ENCODE measurements around the gene MICAL2. TPM values are rescaled to one million over a fixed set of nuclear protein-coding genes. Genes with fewer than 3 reads are reported as not detected.
A peak's percentile ranks its signal among the peaks of the same experiment; 100 is the strongest.

Gene MICAL2
- total RNA-seq, 1 experiment from 2014 or later = 59.8 TPM

DNA sequence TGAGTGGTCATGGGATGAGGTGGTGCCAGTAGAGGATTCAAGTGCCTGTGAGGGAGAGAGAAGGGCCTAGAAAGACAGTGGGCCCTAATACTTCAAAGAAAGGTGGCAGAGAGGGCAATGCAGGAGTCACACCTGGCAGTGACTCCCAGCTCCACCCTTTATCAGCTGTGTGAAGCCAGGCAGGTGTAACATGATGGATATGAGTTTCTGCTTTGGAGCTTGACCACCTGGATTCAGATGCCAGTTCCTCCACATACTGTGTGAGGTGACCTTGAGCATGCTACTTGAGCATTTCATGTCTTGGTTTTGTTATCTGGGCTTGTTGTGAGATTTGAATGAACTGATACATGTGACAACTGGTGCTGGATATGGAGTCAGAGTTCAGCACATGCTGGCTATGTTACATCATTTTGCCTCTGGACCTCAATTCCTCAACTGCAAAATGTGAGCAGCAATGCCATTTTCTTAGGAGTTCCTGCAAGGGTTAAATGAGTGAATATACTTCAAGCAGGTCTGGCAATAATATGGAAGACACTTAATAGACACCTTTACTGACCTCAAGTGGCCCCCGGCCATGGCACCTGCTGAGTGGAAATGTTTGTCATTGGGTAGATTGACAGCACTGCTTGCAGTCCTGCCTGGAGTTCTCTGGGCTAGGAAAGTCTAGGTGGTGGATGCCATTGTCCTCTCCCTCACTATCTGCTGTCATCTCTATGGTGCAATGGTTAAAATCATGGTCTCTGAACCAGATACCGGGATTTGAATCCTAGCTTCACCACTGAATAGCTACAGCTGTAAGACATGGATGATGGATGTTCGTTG is 83.3 kb downstream of the MICAL2 start:
- peaks cover 2% of the 10 kb centered on the region for H3K36me3 ChIP-seq
- no peaks in the 10 kb centered on the region for H3K27me3 ChIP-seq (replicated peaks)
- no peak for DNase-seq (ENCODE audit: low read depth in 1 of 2, low spot score in 2 of 2)
- H3K9me3 ChIP-seq (replicated peaks) = no peaks in the 10 kb centered on the region
- H3K27ac ChIP-seq = no peak overlapping the region
- no peak overlapping the region for H3K4me3 ChIP-seq
- H3K4me1 ChIP-seq (replicated peaks) = peaks cover 9% of the 10 kb centered on the region; the same call in 1 of the 2 replicates

DNA sequence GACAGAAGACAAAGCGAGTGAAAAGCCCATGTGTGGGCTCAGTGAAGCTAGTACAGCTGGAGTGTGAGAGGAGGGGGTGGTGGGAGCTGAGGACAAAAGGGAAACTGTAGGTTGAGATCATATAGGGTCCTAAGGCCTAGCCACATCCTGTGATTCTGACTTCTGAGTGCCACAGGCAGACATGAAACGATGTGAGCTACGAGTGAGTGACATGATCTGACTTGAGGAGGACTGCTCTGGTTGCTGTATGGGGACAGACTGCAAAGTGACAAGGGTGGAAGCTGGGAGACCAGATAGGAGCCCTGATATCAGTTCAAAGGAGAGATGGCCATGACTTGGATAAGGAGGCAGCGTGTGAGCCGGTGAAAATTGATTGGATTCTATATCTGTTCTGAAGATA is 85.4 kb downstream of the MICAL2 start:
- H3K27me3 ChIP-seq (replicated peaks) = no peaks in the 10 kb centered on the region
- H3K9me3 ChIP-seq (replicated peaks) = no peaks in the 10 kb centered on the region
- H3K27ac ChIP-seq = no peak overlapping the region
- H3K36me3 ChIP-seq = peaks cover 3% of the 10 kb centered on the region; the same call in 1 of the 2 replicates
- no peak for DNase-seq (ENCODE audit: low read depth in 1 of 2, low spot score in 2 of 2)
- H3K4me1 ChIP-seq (replicated peaks) = peaks cover 15% of the 10 kb centered on the region
- H3K4me3 ChIP-seq = no peak overlapping the region

DNA sequence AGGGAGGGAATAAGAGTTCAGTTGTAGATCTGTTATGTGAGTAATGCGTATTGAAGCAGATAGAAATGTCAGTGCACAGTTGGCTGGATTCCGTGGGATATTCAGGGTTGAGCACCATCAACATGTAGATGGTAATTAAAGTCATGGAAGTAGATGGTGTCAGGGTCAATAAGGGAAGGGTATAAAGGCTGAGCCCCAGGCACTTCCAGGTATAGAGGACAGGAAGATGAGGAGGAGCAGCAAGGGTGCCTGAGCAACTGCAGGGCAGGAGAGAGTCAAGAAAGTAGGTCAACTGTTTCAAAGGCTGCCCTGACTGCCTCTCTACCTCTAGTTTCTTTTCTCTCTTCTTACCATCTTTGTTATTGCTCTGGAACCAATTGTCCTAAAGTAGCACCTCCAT is 85.9 kb downstream of the MICAL2 start:
- Histone ChIP-seq H3K4me1 (replicated peaks) (peaks cover 21% of the 10 kb centered on the region), H3K27ac (no peak overlapping the region)

DNA sequence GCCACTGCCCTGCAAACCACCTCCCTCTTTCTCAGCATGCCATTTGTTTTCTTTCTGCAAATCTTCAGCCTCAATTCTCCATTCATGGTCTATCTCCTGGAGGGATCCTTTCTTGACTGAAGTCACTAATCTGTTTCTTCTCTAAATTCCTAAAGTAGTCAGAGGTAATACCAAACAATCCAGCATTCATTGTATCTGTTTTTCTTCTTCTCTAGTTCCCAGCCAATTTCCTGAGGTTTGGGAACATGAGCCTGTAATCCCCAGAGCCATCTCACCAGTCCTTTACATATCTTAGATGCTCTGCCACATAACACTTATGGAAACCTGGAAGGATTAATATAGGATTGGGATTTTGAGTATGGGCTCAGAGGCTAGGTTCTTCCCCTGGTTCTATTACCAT is 86.5 kb downstream of the MICAL2 start:
- Histone ChIP-seq H3K9me3 (replicated peaks) (no peaks in the 10 kb centered on the region), H3K4me1 (replicated peaks) (peaks cover 26% of the 10 kb centered on the region), H3K36me3 (peaks cover 3% of the 10 kb centered on the region; the same call in 1 of the 2 replicates), H3K27me3 (replicated peaks) (no peaks in the 10 kb centered on the region), H3K27ac (no peak overlapping the region), H3K4me3 (no peak overlapping the region)
- no peak for DNase-seq (ENCODE audit: low read depth in 1 of 2, low spot score in 2 of 2)

More for the DNA sequence above, 85.9 kb downstream of the MICAL2 start:
- Histone ChIP-seq H3K36me3 (peaks cover 3% of the 10 kb centered on the region; the same call in 1 of the 2 replicates), H3K4me3 (no peak overlapping the region), H3K27me3 (replicated peaks) (no peaks in the 10 kb centered on the region), H3K9me3 (replicated peaks) (no peaks in the 10 kb centered on the region)
- no peak for DNase-seq (ENCODE audit: low read depth in 1 of 2, low spot score in 2 of 2)

DNA sequence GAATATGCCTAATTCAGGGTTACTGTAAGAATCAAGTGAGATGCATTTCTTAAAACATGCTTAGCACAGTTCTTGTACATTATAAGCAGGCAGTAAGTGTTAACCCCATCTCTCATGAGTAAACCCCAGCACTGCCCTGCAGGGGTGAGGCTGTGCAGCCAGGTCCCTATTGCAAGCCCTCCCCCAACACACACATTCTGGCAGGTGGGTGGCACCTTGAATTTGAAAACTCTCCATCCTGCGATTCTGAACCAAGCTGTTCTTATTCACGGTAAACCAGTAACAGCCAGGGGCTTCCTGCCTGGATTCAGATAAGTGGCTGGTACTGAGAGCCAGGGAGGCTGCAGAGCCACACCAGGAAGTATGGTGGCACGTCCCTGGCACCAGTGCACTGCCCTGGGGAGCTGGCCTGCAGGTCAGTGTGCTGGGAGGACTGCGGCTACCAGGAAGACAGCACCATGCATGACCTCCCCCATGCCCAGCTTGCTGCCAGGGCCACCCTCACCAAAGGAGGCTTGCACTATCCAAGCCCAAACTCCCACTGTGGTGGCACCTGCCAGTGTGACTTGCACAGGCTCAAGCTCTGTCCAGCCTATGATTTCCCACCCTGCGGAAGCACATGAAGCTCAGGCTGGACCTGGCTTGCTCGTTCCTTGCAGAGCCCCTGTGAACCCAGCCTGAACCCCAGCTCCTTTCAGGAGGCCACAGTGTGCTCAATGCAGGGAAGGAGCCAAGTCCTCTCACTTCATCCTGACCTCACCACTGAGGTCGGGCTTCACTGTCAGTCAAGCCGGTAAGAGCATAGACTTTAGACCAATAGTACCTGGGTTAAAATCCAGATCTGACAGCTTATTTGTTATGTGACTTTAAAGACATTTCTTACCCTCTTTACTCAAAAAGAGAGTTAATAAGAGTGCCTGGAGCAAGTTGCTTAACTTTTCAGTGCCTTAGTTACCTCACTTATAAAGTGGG is 88.1 kb downstream of the MICAL2 start:
- no peaks in the 10 kb centered on the region for H3K9me3 ChIP-seq (replicated peaks)
- no peak overlapping the region for H3K4me3 ChIP-seq
- peaks cover 10% of the 10 kb centered on the region for H3K36me3 ChIP-seq
- H3K27me3 ChIP-seq (replicated peaks) = no peaks in the 10 kb centered on the region
- DNase-seq (ENCODE audit: low read depth in 1 of 2, low spot score in 2 of 2) = no peak
- peaks cover 38% of the 10 kb centered on the region for H3K4me1 ChIP-seq (replicated peaks)
- H3K27ac ChIP-seq = no peak overlapping the region

DNA sequence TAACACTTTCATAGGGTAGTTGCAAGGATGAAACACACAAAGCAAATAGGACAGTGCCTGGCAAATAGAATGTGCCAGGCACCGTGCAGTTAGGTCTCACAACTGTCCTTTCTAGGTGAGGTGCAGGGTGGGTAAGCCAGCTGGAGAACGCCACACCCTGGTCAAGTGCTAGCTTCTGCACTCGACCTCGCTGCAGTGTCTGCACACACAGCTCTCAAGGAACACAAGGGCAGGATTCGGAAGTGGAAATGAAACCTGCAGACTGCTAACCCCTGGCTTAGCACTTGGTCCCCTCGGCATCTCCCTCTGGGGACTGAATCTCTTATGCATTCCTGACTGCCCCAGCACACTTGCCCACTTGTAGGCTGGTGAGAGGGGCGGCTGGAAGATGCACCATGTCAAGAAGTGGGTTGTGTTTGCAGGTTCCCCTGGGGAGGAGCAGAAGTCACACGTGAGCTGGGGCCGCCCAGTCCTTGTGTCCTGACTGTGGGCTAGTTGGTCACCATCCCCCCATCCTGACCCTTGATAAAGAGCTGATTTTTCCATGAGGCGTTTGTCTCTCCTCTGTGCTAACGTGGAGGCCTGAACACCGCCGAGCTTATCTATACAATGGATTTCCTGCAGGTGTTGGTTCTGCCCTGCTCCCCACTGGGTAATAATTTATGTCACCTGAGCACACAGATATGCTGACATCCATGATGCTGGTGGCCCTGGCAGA is 89.0 kb downstream of the MICAL2 start:
- no peaks in the 10 kb centered on the region for H3K27me3 ChIP-seq (replicated peaks)
- peaks cover 38% of the 10 kb centered on the region for H3K4me1 ChIP-seq (replicated peaks)
- H3K9me3 ChIP-seq (replicated peaks) = no peaks in the 10 kb centered on the region
- peak overlapping the region; percentile 89 for H3K27ac ChIP-seq
- peaks cover 12% of the 10 kb centered on the region for H3K36me3 ChIP-seq
- no peak for DNase-seq (ENCODE audit: low read depth in 1 of 2, low spot score in 2 of 2)
- H3K4me3 ChIP-seq = no peak overlapping the region

DNA sequence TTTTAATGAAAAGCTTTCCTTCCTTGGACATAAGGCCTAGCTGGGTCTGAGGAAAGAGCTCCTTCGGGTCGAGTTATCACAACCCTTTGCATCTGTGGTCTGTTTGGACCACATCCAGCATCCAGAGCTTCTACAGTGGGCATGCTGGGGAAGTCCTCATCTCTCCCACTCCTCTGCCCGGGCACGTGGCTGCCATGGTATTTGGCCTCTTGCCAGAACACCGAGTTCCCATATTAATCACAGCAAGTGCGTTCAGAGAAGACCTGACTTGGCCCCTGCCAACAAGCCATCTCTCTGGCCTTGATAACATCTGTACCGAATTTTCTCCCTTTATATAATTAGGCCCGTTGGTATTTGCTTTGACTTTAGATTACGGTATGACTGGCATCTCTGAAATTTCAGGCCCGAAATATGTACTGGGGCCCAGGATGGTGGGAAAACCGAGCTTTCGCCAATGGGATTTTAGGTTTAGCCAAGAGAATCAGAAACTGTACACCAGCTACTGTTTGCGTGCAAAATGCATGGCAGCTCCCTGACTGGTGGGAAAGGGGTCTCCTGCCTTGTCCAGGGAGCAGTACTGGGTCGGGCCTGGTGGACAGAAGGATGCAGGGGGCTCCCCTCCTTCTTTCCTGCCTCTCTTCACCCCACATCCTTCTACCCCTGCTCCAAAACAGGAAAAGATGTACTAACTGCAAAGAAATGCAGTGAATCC is 90.0 kb downstream of the MICAL2 start:
- H3K4me3 ChIP-seq = no peak overlapping the region

DNA sequence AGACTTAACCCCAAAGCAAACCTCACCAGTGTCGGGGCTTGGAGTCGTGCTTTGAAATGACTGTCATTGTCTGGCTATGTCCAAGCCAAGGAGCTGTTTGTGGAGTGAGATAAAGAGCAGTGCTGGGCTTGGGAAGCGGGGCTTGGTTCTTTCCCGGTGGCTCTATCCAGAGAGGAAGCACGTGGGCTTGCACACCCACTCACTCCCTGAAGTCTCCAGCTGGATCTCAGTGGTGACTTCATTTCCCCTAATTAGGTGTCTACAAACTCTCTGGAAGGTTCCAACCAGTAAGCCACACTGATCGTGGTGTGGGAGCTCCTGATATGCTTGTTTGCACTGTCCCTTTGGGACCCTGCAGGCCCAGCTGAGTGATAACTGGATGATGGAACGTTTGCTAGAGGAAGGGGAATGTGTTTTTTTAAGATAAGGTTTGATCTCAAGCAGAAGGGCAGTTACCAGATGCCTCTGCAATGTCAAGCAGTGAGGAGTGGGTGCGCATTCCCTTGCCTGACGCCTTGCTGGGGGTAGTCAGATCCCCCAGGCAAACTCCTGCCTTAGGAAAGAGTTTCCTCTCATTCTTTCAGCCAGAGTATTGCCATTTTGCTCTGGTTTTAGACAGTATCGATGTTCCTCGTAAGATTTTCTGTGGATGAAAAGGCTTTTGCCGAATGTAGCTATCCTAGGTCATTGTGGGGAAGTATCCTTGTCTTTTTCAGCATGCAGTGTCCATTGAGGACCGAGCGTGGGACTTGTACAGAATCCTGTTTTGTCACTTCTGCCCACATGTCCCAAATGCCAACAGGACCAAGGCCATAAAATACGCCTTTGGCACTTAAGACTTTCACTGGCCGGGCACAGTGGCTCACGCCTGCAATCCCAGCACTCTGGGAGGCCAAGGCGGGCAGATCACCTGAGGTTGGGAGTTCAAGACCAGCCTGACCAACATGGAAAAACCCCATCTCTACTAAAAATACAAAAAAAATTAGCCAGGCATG is 90.9 kb downstream of the MICAL2 start:
- DNase-seq (ENCODE audit: low read depth in 1 of 2, low spot score in 2 of 2) = peak in 1 of 2 experiments; percentile 80
- H3K36me3 ChIP-seq = peaks cover 23% of the 10 kb centered on the region
- H3K4me1 ChIP-seq (replicated peaks) = peaks cover 38% of the 10 kb centered on the region
- H3K27me3 ChIP-seq (replicated peaks) = no peaks in the 10 kb centered on the region
- peak overlapping the region; percentile 89 for H3K27ac ChIP-seq
- no peak overlapping the region for H3K4me3 ChIP-seq
- no peaks in the 10 kb centered on the region for H3K9me3 ChIP-seq (replicated peaks)

More for the DNA sequence above, 90.0 kb downstream of the MICAL2 start:
- H3K27me3 ChIP-seq (replicated peaks) = no peaks in the 10 kb centered on the region
- H3K9me3 ChIP-seq (replicated peaks) = no peaks in the 10 kb centered on the region
- H3K27ac ChIP-seq = peak overlapping the region; percentile 89
- H3K36me3 ChIP-seq = peaks cover 20% of the 10 kb centered on the region
- DNase-seq (ENCODE audit: low read depth in 1 of 2, low spot score in 2 of 2) = peak; percentile 79 to 88
- peaks cover 38% of the 10 kb centered on the region for H3K4me1 ChIP-seq (replicated peaks)

DNA sequence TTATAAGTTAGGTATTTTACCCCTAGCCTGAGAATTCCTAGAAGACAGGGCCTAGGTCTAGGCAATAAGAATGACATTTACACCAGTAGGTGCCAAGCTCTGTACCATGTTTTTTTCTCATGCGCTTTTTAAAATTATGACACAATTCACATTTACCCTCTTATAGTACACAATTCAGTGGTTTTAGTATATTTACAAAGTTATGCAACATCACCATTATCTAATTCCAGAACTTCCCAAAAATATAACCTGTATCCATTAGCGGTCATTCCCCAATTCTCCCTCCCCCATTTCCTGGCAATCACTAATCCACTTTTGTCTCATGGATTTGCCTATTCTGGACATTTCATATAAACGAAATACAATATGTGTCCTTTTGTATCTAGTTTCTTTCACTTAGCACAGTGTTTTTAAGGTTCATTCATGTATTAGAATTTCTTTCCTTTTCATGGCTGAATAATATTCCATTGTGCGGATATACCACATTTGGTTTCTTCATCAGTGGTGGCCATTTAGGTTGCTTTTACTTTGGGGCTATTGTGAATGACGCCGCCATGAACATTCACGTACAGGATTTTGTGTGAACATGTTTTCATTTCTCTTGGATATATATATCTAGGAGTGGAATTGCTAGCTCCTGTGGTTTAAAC is 92.4 kb downstream of the MICAL2 start:
- H3K27ac ChIP-seq = peak overlapping the region; percentile 33; the same call in 1 of the 2 replicates
- no peaks in the 10 kb centered on the region for H3K9me3 ChIP-seq (replicated peaks)
- DNase-seq (ENCODE audit: low read depth in 1 of 2, low spot score in 2 of 2) = no peak
- H3K36me3 ChIP-seq = peaks cover 30% of the 10 kb centered on the region
- peaks cover 51% of the 10 kb centered on the region for H3K4me1 ChIP-seq (replicated peaks)
- no peak overlapping the region for H3K4me3 ChIP-seq
- H3K27me3 ChIP-seq (replicated peaks) = no peaks in the 10 kb centered on the region

DNA sequence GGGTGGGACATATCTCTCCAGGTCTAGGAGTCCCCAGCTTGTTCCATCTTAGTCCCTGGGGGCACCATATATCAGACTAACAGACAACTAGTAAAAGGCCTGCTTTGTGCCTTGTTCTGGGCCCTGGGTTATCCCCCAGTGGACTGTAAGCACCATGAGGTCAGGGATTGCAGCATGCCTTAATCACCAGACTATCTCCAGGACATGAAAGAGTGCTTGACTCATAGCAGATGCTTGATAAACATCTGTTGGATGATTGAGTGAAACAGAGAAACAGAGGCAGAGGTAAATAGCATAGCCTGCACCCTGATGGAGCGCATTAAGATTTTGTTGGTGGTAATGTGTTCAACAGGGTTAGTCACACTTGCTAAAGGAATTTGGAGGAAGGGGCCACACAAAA is 94.1 kb downstream of the MICAL2 start:
- Histone ChIP-seq H3K36me3 (peaks cover 47% of the 10 kb centered on the region), H3K27ac (no peak overlapping the region), H3K4me3 (no peak overlapping the region), H3K4me1 (replicated peaks) (peaks cover 48% of the 10 kb centered on the region), H3K9me3 (replicated peaks) (no peaks in the 10 kb centered on the region), H3K27me3 (replicated peaks) (no peaks in the 10 kb centered on the region)
- no peak for DNase-seq (ENCODE audit: low read depth in 1 of 2, low spot score in 2 of 2)

DNA sequence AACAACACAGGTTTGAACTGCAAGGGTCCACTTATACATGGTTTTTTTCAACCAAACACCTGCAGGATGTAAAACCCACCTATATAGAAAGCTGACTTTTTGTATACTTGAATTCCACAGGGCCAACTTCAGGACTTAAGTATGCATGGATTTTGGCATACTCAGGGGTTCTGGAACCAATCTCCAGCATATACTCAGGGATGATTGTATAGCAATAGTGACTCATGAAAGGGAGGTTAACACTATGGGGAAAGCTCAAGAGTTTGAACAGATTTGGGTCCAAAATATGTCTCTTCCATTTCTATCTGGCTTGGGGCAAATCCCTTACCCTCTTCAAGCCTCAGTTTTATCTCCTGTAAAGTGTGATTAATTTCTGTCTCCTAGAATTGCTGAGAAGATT is 94.9 kb downstream of the MICAL2 start:
- Histone ChIP-seq H3K4me3 (no peak overlapping the region), H3K36me3 (peaks cover 51% of the 10 kb centered on the region), H3K27ac (no peak overlapping the region), H3K4me1 (replicated peaks) (peaks cover 40% of the 10 kb centered on the region), H3K9me3 (replicated peaks) (no peaks in the 10 kb centered on the region), H3K27me3 (replicated peaks) (no peaks in the 10 kb centered on the region)
- DNase-seq (ENCODE audit: low read depth in 1 of 2, low spot score in 2 of 2) = no peak

DNA sequence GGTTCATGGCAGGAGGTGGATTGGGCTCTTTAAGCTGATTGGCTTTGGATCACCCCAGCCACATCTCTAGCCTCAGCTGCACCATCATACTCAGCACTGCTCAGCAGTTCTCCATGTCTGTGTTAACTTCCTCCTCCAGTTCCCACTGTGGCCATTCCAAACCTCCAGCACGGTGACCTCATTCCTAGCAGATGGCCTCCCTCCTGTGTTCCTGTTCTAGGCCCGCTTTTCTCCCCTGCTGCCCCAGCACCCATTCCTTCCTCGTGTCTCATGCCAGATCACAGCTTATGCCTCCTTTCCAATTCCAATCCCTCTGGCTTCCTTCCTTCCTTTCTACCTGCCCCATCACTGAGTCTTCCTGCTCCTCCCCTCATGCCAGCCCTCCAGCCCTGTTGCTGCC is 96.1 kb downstream of the MICAL2 start:
- Histone ChIP-seq H3K36me3 (peaks cover 57% of the 10 kb centered on the region), H3K4me3 (no peak overlapping the region), H3K9me3 (replicated peaks) (no peaks in the 10 kb centered on the region), H3K27ac (no peak overlapping the region), H3K4me1 (replicated peaks) (peaks cover 28% of the 10 kb centered on the region), H3K27me3 (replicated peaks) (no peaks in the 10 kb centered on the region)
- DNase-seq (ENCODE audit: low read depth in 1 of 2, low spot score in 2 of 2) = no peak
